NCI-H2196 (cell line): ENCODE data around the gene HSPA12A.

ENCODE experiments used
- DNase-seq: peaks from one replicate; lab custom pipeline; 2025; ENCODE audit not compliant: unreplicated experiment; lab: John Stamatoyannopoulos, UW

The HSPA12A gene

DNA sequence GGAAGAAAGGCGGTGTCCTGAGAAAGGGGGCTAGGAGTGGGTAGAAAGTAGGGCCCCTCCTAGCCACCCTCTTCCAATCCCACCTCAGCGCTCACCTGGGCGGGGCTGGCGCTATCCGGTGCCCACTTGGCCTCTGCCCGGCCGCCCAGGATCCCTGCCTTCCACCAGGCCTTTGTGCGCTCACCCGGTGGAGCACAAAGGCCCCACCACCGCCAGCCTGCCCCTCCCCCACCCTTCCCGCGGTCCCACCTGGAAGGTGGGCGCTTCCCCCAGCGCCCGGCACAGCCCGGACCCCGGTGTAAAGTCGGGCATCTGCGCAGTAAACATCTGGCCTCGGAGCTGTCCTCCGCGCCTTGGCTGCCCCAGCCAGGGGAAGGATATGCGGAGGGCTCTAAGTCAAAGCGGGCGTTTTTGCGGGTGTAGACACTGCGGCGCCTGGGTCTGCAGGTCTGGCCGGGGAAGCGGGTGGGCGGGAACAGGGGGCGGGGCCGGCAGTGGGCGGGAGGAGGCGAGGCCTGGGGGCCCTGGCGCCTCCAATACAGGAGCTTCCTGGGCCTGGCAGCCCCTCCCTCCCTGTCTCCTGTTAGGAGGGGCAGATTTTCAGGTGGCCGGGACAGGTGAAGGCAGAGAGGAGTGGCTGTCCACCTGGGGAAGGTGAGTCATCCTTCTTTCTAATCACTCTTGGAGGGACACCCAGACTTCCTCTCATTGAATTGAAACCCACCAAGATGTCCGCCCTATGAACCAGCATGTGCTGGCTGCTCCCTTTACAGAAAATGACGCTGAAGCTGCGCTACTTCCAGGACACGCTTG lies 72.3 kb downstream of the HSPA12A start:
- no peak for DNase-seq

DNA sequence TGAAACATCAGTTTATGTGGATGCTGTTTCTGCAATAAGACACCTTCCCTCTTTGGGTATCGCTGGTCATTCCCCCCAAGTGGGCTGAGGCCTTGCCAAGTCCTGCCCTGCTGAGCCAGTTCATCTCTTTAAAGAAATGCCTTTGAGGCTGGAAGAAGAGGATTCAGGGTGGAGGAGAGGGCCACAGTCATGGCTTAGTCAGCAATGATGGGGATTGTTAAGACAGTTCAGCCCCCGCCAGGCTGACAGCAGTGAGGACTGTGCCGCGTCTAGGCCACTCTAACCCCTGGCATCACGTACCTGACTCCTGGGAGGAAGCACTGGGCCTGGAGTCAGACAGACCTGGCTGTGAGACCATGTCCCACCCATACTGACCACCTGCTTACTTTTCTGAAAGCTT lies 73.3 kb downstream of the HSPA12A start:
- DNase-seq: no peak

DNA sequence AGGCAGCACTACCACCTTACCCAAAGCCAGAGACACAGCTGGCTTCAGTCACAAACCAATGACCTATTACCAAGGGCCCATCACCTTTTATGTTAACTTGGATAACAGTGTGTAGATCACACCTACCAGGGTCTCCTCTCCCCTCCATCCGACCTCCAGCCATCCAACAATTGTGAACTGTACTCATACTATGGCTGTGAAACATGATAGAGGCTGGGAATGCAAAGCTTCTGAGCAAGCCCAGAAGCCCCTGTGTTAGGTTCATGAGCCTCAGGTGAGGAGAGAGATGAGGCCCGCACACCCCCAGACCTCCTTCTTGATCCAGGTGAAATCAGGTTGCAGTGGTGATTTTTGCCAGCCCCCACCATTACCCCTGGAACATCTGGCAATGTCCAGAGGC lies 73.9 kb downstream of the HSPA12A start:
- no peak for DNase-seq

DNA sequence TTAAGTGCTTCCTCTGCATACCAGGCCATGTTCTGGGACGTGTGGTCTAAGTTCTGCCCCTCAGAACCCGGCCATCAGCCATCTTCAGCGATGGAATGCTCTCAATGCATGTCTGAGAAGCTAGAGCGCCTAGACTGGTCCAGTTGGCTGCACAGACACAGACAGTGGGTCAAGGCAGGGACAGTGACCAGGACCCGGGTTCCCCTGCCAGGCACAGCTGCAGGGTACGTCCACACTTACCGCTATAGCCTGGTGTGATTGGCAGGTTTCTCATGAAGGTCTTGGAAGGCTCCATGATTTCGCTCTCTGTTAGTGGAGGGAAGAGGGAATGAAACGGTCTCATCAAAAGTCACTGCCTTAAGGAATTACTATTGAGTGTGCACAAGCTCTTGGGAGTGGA lies 74.3 kb downstream of the HSPA12A start:
- DNase-seq: no peak

DNA sequence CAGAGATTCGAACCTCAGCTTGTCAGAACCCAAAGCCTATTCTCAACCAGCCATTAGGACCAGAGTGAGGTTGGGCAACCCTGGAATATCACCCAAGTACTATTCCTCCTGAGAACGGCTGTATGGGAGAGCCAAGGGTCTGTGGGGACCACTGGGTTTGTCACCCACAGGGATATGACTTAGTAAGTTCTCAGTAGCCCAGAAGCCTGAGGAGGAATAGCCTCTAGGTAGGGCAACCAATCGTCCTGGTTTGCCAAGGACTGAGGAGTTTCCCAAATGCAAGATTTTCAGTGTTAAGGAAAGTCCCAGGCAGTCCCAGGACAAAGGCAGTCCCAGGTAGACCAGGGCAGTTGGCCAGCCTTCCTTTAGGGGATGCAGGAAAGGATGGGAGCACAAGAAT lies 74.9 kb downstream of the HSPA12A start:
- DNase-seq: no peak

DNA sequence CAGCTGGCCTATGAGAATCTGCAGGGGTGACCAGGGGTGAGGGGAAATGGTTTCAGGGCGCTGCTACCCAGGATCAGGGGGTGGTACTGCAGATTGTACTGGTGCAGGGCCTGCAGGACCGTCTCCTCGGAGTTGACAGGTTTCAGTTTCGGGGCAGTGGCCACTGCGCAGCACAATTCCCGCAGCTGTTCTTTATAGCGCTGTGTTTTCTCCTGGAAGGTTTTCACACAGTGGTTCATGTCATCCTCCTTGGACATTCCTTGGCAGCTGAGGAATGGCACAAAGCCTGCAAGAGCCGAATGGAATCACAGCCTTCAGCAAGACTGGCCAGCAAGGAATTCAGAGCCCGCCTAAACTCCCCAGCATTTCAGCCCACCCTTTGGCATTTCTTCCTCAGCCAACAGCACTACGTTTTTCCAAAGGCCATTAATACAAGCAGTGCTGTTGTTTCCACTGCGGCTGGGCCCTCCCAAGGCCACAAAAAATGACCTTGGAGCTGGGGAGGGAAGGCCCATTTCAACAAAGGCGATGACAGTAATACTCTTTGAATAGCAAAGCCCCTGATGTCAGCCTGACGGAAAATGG lies 76.7 kb downstream of the HSPA12A start:
- no peak for DNase-seq

DNA sequence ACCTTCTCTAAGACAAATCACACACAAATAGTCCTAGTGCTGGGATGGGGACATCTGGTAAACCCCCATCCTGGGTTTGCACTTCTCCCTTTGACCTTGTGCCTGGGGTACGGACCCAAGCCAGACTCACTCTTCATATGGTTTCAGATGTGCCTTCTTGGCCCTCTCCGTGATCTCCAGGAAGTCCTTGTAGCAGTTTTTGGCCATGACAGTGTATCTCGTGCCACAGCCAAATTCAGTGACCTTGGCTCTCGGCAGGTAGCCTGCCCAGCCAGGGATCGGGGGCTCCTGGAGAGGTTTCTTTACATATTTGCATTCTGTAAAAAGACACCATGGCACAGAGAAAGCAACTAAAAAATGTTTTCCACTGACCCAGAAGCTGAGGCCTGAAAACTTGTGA lies 77.7 kb downstream of the HSPA12A start:
- no peak for DNase-seq

DNA sequence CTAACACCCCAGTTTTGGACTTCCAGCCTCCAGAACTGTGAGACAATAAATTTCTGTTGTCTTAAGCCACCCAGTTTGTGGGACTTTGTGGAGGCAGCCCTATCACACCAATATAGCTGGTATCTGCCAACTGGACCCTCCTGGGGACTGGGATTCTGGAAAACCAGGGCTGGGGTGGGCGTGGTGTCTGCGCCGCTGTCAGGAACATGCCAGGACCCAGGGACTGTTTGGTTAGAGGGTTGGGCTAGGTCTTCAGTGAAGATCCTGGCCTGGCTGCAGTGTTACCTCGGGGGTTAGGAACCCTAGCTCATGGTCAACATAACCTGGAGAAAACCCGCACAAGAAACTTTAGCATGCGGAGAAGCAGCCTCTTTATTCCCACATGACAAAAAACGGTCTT lies 79.0 kb downstream of the HSPA12A start:
- DNase-seq: no peak

DNA sequence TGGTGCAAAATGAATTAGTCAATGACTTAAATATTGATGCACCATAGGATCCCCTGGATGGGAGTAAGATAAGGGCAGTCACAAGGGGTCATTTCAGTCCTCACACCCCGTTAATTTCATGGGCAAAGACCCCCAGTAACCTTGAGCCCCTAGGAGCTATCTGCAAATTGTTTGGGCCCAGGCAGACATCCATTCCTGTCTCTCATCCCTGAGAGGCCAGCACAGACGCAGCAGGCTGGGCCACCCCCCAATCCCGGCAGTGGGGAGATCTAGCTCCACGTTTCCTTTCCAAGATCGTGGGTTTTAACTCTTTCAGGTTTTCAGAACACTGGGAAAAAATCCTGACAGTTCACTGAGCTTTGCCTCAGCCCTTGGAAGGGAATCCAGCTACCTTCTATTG lies 81.5 kb downstream of the HSPA12A start:
- no peak for DNase-seq

DNA sequence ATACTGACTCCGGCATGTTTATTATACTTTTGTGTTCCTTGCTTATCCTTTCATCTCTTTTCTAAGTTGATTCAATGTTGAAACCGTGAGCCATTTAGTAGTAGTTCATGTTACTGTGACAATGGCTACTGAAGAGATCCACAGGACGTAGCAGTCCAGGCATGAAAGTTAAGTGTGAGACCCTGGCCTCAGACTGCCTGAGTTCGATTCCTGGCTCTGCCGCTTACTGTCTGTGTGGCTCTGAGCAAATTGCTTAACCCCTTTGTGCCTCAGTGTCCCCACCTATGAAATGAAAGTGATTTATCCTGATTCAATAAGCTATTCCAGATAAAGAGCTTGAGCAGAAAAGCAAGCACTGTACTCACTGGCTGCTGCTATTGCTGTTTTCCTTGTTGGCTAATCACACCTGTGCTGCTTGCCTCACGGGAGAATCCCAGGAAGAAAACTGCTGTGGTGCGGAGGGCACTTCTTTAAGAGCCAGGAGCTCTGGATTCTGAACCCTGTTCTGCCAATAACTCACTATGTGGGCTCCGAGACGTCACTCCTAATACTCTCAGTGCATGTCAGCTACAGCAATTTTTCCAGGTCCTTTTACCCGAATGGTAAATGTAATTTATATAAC lies 83.2 kb downstream of the HSPA12A start:
- no peak for DNase-seq

DNA sequence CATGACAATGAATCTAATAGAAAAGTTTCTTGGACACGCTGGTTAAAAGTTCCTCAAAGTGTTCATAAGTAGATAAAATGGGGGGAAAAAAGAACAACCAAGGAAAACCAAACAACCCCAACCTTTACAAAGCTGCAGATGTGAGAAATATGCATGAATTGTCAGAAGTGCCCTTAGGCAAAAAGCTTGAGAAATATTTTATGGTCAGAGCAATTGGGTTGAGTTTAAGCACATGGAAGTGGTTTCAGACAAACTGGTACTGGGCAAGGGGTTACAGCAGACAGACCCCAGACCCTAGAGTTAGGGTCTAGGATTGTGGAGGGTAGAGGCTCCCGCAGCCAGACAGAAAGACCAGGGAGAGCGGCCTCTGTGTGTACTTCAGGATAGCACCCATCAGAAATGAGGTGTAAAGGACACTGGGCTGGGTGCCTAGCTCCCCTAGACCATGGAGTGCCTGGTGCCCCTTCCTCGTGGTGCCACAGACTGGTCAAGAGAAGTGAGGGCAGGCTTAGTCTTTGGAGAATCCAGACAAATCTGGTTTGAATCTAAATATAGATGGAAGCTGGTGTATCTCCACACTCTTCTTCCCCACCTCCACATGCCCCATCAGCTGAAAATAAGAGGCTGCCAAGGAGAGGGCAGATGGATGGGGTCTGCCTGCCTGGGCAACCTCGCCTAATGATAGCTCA lies 84.4 kb downstream of the HSPA12A start:
- DNase-seq: no peak

DNA sequence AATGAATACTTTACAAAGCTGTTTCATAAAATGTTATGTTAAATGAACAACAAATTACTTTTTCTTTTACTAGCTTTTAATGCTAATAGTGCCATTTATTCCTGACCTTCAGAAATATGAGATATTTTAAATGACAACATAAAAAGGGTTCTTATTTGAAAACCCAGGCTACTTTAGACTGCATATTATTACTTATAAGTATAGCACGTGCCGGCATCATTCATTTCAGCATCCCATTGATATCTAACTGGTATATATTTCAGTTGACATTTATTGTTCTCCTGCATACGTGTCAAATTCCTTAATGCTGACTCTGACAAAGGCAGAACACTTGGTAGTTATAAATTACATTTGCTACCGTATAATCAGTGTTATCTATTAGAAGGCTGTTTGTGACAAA lies 86.3 kb downstream of the HSPA12A start:
- no peak for DNase-seq

DNA sequence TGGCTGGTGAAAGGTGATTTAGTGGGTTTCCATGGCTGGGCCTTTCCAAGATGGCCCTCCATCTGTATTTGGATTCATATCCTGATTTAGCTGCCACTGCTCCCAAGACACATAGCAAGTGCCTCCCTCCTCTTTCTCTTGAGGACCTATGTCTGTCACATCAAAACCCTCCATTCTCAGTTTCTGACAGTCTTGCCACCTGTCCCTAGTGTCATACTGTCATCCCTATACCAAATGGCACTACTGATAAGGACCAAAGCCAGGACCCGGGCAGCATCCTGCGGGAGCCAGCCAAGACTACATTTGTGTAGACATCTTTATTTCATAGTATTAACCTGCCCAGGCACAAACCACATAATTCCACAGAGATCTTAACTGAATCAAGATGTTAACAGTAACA lies 86.8 kb downstream of the HSPA12A start:
- DNase-seq: no peak

DNA sequence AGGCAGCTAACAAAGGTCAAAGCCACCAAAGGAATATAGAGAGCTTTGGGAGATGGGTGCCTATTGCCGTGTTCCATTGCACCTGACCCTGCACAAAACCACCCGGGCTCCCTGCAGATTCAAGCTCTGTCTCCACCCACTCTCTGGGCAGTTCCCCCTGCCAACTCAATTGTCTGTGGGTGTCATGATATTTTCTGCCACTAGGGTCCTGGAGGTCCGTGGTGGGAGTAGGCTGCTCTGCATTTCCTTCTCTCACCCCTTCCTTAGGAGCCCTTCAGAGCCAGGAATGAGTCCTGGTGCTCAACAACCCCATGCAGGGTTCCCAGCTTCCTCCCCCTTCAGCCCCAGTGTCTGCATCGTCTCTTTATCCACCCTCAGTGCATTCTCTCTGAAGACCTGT lies 87.5 kb downstream of the HSPA12A start:
- no peak for DNase-seq

DNA sequence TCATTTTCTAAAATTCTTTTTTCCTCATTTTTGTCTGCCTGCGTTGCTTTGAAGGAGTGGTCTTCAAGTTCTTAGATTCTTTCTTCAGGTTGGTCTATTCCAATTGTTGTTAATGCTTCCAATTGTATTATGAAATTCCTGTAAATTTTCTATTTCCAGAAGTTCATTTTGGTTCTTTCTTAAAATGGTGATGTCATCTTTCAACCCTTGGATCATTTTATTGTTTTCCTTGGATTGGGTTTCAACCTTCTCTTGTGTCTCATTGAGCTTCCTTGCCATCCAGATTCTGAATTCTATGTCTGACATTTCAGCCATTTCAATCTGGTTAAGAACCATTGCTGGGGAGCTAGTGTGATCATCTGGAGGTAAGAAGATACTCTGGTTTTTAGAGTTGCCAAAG lies 88.5 kb downstream of the HSPA12A start:
- DNase-seq: no peak

DNA sequence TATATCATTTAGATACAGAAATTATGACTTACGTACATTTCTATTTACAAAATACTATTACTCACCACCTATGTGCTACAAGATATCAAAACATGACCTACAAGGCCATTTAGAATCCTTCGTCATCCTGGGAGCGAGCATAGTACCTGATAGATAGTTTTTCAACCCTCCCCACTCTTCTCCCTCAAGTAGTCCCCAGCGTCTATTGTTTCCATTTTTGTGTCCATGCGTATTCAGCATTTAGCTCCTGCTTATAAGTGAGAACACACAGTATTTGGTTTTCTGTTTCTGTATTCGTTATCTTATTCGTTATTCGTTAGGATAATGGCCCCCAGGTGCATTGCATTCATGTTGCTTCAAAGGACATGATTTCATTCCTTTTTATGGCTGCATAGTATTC lies 93.5 kb downstream of the HSPA12A start:
- DNase-seq: no peak

DNA sequence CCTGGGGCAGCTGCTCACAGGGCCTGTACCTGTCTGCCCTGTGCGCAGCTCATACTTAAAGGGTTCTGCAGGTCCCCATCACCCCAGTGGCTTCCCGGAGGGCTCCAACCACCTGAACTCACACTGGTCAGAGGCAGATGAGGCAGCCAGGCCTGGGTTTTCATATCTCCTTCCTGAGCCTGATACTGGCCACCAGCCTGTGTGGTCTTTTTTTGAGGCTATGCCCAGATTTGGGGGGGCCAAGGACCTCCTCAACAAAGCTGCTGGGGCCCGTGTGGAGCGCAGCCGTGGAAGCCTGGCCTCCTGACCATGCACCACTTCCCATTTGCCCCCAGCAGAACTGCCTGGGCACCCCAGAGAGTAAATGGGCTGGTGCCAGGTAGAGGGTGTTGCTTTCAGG lies 95.9 kb downstream of the HSPA12A start:
- DNase-seq: no peak

DNA sequence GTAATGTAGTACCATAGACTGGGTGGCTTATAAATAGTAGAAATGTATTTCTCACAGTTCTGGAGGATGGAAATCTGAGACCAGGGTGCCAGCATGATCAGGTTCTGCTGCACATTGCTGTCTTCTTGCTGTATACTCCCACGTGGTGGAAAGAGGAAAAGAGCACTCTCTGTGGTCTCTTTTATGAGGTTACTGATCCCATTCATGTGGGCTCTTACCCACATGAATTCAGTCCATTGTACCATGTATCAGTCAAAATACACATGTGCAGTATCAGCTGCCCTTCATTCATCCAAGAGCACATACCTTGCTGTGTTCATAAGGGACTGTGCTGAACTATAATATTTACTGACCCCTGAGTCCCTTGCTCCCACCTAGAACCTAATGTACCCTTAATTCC lies 104.5 kb downstream of the HSPA12A start:
- no peak for DNase-seq

DNA sequence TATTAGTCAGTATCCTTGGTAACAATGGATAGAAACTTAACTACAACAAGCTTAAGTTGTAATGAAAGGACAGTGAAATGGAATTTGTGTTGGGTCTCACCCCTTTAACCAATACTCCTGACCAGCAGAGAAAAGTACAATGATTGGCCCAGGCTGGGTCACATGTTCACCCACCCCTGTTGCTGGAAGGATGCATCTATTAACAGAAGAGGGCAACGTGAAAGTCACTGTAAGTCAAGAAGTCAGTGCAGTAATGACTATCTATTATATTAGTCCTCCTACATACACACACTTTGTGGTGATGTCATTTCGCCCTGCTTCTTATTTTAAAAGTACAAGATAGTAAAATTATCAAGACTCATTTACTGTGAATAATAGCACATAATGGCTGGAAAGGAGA lies 105.4 kb downstream of the HSPA12A start:
- DNase-seq: no peak

DNA sequence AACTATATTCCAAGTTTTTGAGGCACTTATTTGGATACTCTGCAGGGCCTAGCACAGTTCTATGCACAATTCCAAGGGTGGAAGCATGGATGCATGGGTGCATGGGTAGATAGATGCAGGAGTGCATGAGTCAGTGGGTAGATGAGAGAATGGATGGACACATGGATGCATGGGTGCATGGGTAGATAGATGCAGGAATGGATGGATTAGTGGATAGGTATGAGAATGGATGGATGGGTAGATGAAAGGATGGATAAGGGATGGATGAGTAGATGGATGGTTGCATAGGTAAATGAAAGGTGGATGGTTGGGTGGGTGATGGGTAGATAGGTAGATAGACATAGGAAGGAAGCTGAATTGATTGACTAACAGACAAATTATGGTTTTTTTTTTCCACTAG lies 106.0 kb downstream of the HSPA12A start:
- no peak for DNase-seq

DNA sequence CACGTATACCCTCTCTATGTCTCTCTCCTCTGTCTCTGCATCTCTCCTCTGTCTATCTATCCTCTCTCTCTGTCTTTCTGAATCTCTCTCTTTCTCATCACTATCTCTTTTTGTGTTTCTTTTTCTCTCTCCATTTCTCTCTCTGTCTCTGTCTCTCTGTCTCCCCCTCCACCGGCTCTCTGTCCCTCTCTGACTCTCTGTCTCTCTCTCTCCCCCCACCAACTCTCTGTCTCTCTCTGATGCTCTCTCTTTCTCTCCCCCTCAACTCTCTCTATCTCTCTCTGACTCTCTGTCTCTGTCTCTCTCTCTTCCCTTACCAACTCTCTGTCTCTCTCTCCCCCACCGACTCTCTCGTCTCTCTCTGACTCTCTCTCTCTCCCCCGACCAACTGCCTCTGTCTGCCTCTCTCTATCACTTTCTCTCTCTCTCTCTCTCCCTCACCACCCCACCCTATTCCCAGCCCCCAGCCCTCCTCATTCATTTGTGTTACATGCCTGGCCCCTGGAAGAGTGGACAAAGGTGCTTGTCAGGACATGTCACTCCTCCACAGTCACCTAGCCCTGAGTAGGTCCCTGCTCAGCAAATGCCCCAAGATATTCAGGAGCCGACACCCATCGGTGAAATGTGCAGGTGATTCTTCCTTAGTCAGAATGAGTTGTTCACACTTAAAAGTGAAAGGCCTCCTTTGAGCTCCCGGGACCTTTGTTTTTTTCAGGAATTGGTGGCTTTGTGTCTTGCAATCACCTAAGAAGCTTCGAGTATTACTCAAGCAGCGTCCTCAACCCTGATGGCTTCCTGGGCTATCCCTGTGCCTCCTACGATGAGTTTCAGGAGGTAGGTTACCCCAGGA lies 108.0 kb downstream of the HSPA12A start:
- no peak for DNase-seq
